ENCODE data around the gene CHSY3.

CHSY3 gene

GRCh38 chr5:130065617-130066016 lies 161.4 kb downstream of the CHSY3 start:
- no peak overlapping the region for H2AFZ ChIP-seq (ENCODE audit: low read length)
- no peak overlapping the region for H2AK5ac ChIP-seq (ENCODE audit: low read depth, low read length)
- no CpG with 5 or more reads among the region's 2 CpGs for WGBS, 2 donors (ENCODE audit: extremely low coverage in 2 of 2, insufficient read length in 2 of 2, insufficient replicate concordance in 1 of 2)

GRCh38 chr5:130066644-130067043 lies 162.4 kb downstream of the CHSY3 start:
- H2AK5ac ChIP-seq (ENCODE audit: low read depth, low read length) = no peak overlapping the region
- no CpG with 5 or more reads among the region's 3 CpGs for WGBS, 2 donors (ENCODE audit: extremely low coverage in 2 of 2, insufficient read length in 2 of 2, insufficient replicate concordance in 1 of 2)
- H3K4ac ChIP-seq (ENCODE audit: low read length) = no peak overlapping the region
- no peak overlapping the region for H2BK5ac ChIP-seq (ENCODE audit: low read length)
- H3K4me3 ChIP-seq (ENCODE audit: low read length in 2 of 2) = no peak overlapping the region
- no peaks in the 10 kb centered on the region for H3K27me3 ChIP-seq (ENCODE audit: control insufficient read depth in 3 of 3, insufficient read depth in 3 of 3, low read depth in 1 of 3, low read length in 3 of 3)
- no peak overlapping the region for H2BK15ac ChIP-seq (ENCODE audit: low read length)
- H3K9me3 ChIP-seq (replicated peaks in 1 of 2; ENCODE audit: control insufficient read depth in 2 of 2, insufficient read depth in 1 of 2, low read depth in 1 of 2, low read length in 2 of 2) = no peaks in the 10 kb centered on the region
- H3K36me3 ChIP-seq (replicated peaks in 1 of 2; ENCODE audit: control insufficient read depth in 2 of 2, insufficient read depth in 2 of 2, low read length in 2 of 2) = no peaks in the 10 kb centered on the region
- no peak for DNase-seq (ENCODE audit: low spot score)
- no peak overlapping the region for H3K4me2 ChIP-seq (ENCODE audit: insufficient read depth, low read length, poor library complexity, severe bottlenecking)
- H2BK12ac ChIP-seq (ENCODE audit: low read length) = no peak overlapping the region
- no peak overlapping the region for H2AFZ ChIP-seq (ENCODE audit: low read length)
- no peak overlapping the region for H3K23ac ChIP-seq (ENCODE audit: low read depth, low read length, poor library complexity)
- H3K79me1 ChIP-seq (ENCODE audit: low read depth, low read length) = no peaks in the 10 kb centered on the region
- no peak overlapping the region for H3K14ac ChIP-seq (ENCODE audit: low read length)
- no peaks in the 10 kb centered on the region for H3K4me1 ChIP-seq (ENCODE audit: control insufficient read depth in 2 of 2, insufficient read depth in 1 of 2, low read depth in 1 of 2, low read length in 2 of 2)
- H4K91ac ChIP-seq (ENCODE audit: low read depth, low read length, poor library complexity) = no peak overlapping the region
- H2BK120ac ChIP-seq (ENCODE audit: low read depth, low read length) = no peak overlapping the region
- no peak overlapping the region for H3K9ac ChIP-seq (ENCODE audit: low read depth, low read length, poor library complexity)
- no peak overlapping the region for H3K27ac ChIP-seq (replicated peaks; ENCODE audit: low read length)
- no peak overlapping the region for H3K18ac ChIP-seq (ENCODE audit: low read length)
- H4K8ac ChIP-seq (ENCODE audit: low read depth, low read length) = no peak overlapping the region

More at GRCh38 chr5:130065617-130066016, 161.4 kb downstream of the CHSY3 start:
- H3K4me2 ChIP-seq (ENCODE audit: insufficient read depth, low read length, poor library complexity, severe bottlenecking) = no peak overlapping the region
- H3K36me3 ChIP-seq (replicated peaks in 1 of 2; ENCODE audit: control insufficient read depth in 2 of 2, insufficient read depth in 2 of 2, low read length in 2 of 2) = no peaks in the 10 kb centered on the region
- H4K91ac ChIP-seq (ENCODE audit: low read depth, low read length, poor library complexity) = no peak overlapping the region
- no peaks in the 10 kb centered on the region for H3K9me3 ChIP-seq (replicated peaks in 1 of 2; ENCODE audit: control insufficient read depth in 2 of 2, insufficient read depth in 1 of 2, low read depth in 1 of 2, low read length in 2 of 2)
- no peak overlapping the region for H3K23ac ChIP-seq (ENCODE audit: low read depth, low read length, poor library complexity)
- H3K4ac ChIP-seq (ENCODE audit: low read length) = no peak overlapping the region
- H3K14ac ChIP-seq (ENCODE audit: low read length) = no peak overlapping the region
- no peaks in the 10 kb centered on the region for H3K4me1 ChIP-seq (ENCODE audit: control insufficient read depth in 2 of 2, insufficient read depth in 1 of 2, low read depth in 1 of 2, low read length in 2 of 2)
- H3K79me1 ChIP-seq (ENCODE audit: low read depth, low read length) = no peaks in the 10 kb centered on the region
- H4K8ac ChIP-seq (ENCODE audit: low read depth, low read length) = no peak overlapping the region
- no peak overlapping the region for H3K9ac ChIP-seq (ENCODE audit: low read depth, low read length, poor library complexity)
- H3K4me3 ChIP-seq (ENCODE audit: low read length in 2 of 2) = no peak overlapping the region
- no peak overlapping the region for H2BK120ac ChIP-seq (ENCODE audit: low read depth, low read length)
- H3K18ac ChIP-seq (ENCODE audit: low read length) = no peak overlapping the region
- H2BK5ac ChIP-seq (ENCODE audit: low read length) = no peak overlapping the region
- no peak overlapping the region for H2BK12ac ChIP-seq (ENCODE audit: low read length)
- no peaks in the 10 kb centered on the region for H3K27me3 ChIP-seq (ENCODE audit: control insufficient read depth in 3 of 3, insufficient read depth in 3 of 3, low read depth in 1 of 3, low read length in 3 of 3)
- DNase-seq (ENCODE audit: low spot score) = no peak
- no peak overlapping the region for H2BK15ac ChIP-seq (ENCODE audit: low read length)
- H3K27ac ChIP-seq (replicated peaks; ENCODE audit: low read length) = no peak overlapping the region

GRCh38 chr5:130067364-130067763 lies 163.1 kb downstream of the CHSY3 start:
- Histone ChIP-seq H3K27ac (replicated peaks; ENCODE audit: low read length) (no peak overlapping the region), H3K18ac (ENCODE audit: low read length) (no peak overlapping the region), H4K91ac (ENCODE audit: low read depth, low read length, poor library complexity) (no peak overlapping the region), H4K8ac (ENCODE audit: low read depth, low read length) (no peak overlapping the region), H2BK12ac (ENCODE audit: low read length) (no peak overlapping the region), H3K14ac (ENCODE audit: low read length) (no peak overlapping the region), H3K4me1 (ENCODE audit: control insufficient read depth in 2 of 2, insufficient read depth in 1 of 2, low read depth in 1 of 2, low read length in 2 of 2) (no peaks in the 10 kb centered on the region), H3K27me3 (ENCODE audit: control insufficient read depth in 3 of 3, insufficient read depth in 3 of 3, low read depth in 1 of 3, low read length in 3 of 3) (no peaks in the 10 kb centered on the region), H2AFZ (ENCODE audit: low read length) (no peak overlapping the region), H2BK5ac (ENCODE audit: low read length) (no peak overlapping the region), H3K4me3 (ENCODE audit: low read length in 2 of 2) (no peak overlapping the region), H3K4ac (ENCODE audit: low read length) (no peak overlapping the region), H3K9me3 (replicated peaks in 1 of 2; ENCODE audit: control insufficient read depth in 2 of 2, insufficient read depth in 1 of 2, low read depth in 1 of 2, low read length in 2 of 2) (no peaks in the 10 kb centered on the region), H3K79me1 (ENCODE audit: low read depth, low read length) (no peaks in the 10 kb centered on the region), H2BK15ac (ENCODE audit: low read length) (no peak overlapping the region), H2AK5ac (ENCODE audit: low read depth, low read length) (no peak overlapping the region), H3K4me2 (ENCODE audit: insufficient read depth, low read length, poor library complexity, severe bottlenecking) (no peak overlapping the region), H3K23ac (ENCODE audit: low read depth, low read length, poor library complexity) (no peak overlapping the region), H3K36me3 (replicated peaks in 1 of 2; ENCODE audit: control insufficient read depth in 2 of 2, insufficient read depth in 2 of 2, low read length in 2 of 2) (no peaks in the 10 kb centered on the region), H2BK120ac (ENCODE audit: low read depth, low read length) (no peak overlapping the region), H3K9ac (ENCODE audit: low read depth, low read length, poor library complexity) (no peak overlapping the region)
- DNase-seq (ENCODE audit: low spot score) = no peak

GRCh38 chr5:130068101-130068500 lies 163.8 kb downstream of the CHSY3 start:
- H3K36me3 ChIP-seq (replicated peaks in 1 of 2; ENCODE audit: control insufficient read depth in 2 of 2, insufficient read depth in 2 of 2, low read length in 2 of 2) = no peaks in the 10 kb centered on the region
- H2AFZ ChIP-seq (ENCODE audit: low read length) = no peak overlapping the region
- H3K9ac ChIP-seq (ENCODE audit: low read depth, low read length, poor library complexity) = no peak overlapping the region
- no CpG with 5 or more reads among the region's 1 CpG for WGBS, 2 donors (ENCODE audit: extremely low coverage in 2 of 2, insufficient read length in 2 of 2, insufficient replicate concordance in 1 of 2)
- no peak overlapping the region for H2BK12ac ChIP-seq (ENCODE audit: low read length)
- no peak overlapping the region for H4K91ac ChIP-seq (ENCODE audit: low read depth, low read length, poor library complexity)
- no peak overlapping the region for H3K23ac ChIP-seq (ENCODE audit: low read depth, low read length, poor library complexity)
- no peaks in the 10 kb centered on the region for H3K9me3 ChIP-seq (replicated peaks in 1 of 2; ENCODE audit: control insufficient read depth in 2 of 2, insufficient read depth in 1 of 2, low read depth in 1 of 2, low read length in 2 of 2)
- H2BK120ac ChIP-seq (ENCODE audit: low read depth, low read length) = no peak overlapping the region
- no peak overlapping the region for H2AK5ac ChIP-seq (ENCODE audit: low read depth, low read length)
- H3K27ac ChIP-seq (replicated peaks; ENCODE audit: low read length) = no peak overlapping the region
- no peaks in the 10 kb centered on the region for H3K79me1 ChIP-seq (ENCODE audit: low read depth, low read length)
- no peak overlapping the region for H3K4me2 ChIP-seq (ENCODE audit: insufficient read depth, low read length, poor library complexity, severe bottlenecking)
- H3K4ac ChIP-seq (ENCODE audit: low read length) = no peak overlapping the region
- H3K18ac ChIP-seq (ENCODE audit: low read length) = no peak overlapping the region
- no peak overlapping the region for H3K14ac ChIP-seq (ENCODE audit: low read length)
- no peaks in the 10 kb centered on the region for H3K4me1 ChIP-seq (ENCODE audit: control insufficient read depth in 2 of 2, insufficient read depth in 1 of 2, low read depth in 1 of 2, low read length in 2 of 2)
- H4K8ac ChIP-seq (ENCODE audit: low read depth, low read length) = no peak overlapping the region
- DNase-seq (ENCODE audit: low spot score) = no peak
- H2BK15ac ChIP-seq (ENCODE audit: low read length) = no peak overlapping the region
- H2BK5ac ChIP-seq (ENCODE audit: low read length) = no peak overlapping the region
- H3K27me3 ChIP-seq (ENCODE audit: control insufficient read depth in 3 of 3, insufficient read depth in 3 of 3, low read depth in 1 of 3, low read length in 3 of 3) = no peaks in the 10 kb centered on the region
- no peak overlapping the region for H3K4me3 ChIP-seq (ENCODE audit: low read length in 2 of 2)

Measured in neuronal stem cell (in vitro differentiated cells).